Bronchus fibroblast of lung (primary cell): Measurements from ENCODE around the gene ZBTB48. TPM values are rescaled to one million over a fixed set of nuclear protein-coding genes. Genes with fewer than 3 reads are reported as not detected.

ENCODE experiments used
- total RNA-seq: library from RNA; depleted of rRNA; stranded (reverse); fragments of >200 nt; gene quantifications from 2 replicates; pipeline ENCODE4 v1.2.3, GENCODE V29; 2015

Gene ZBTB48
- total RNA-seq = 12.9 and 14.0 TPM in 2 replicates

DNA sequence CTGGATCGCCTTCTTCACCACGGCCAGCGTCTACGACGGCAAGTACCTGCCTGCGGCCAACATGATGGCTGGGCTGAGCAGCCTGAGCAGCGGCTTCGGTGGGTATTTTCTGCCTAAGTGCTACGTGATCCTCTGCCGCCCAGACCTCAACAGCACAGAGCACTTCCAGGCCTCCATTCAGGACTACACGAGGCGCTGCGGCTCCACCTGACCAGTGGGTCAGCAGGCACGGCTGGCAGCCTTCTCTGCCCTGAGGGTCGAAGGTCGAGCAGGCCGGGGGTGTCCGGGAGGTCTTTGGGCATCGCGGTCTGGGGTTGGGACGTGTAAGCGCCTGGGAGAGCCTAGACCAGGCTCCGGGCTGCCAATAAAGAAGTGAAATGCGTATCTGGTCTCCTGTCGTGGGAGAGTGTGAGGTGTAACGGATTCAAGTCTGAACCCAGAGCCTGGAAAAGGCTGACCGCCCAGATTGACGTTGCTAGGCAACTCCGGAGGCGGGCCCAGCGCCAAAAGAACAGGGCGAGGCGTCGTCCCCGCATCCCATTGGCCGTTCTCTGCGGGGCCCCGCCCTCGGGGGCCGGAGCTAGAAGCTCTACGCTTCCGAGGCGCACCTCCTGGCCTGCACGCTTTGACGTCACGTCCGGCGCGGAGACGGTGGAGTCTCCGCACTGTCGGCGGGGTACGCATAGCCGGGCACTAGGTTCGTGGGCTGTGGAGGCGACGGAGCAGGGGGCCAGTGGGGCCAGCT lies at the start of gene ZBTB48:
Gene ZBTB48, plus strand, starts transcription at position 621 of the 745 bp plus-strand sequence. CDS start 616 bp downstream, outside the sequence.

DNA sequence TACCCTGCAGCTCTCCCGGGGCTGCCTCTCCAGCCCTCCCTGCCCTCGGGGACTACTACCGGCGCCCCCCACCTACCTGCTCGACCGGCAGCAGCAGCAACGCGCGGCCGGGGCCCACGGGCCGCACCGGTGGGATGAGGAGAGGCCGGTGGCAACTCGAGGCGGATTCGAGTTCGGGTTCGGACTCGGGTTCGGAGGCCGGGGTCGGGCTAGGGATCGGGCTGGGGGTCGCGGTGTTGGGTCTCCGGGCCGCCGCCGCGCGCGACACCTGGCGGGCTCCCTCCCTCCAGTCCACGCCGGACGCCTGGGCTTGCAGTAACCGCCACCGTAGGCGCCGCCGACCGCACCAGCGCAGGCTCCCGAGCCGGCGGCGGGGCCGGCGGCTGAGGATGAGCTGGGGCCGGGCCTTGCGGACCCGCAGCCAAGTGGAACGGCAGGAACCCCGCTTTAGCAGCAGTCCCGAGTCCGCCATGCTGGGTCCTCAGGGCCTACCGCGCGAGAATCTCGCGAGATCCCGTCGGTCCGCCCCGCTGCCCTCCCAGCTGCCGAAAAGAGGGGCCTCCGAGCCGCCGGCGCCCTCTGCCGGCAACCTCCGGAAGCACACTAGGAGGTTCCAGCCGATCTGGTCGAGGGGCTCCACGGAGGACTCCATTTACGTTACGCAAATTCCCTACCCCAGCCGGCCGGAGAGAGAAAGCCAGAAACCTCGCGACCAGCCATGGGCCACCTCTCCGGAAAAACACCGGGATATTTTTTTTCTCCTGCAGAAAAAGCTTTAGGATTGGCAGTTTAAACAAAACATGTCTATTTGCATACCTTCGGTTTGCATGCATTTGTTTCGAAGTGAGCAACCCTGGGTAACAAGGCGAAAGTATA lies 25.5 kb upstream of the ZBTB48 start, which contains the start of gene NOL9:
Gene NOL9, minus strand, starts transcription at position 483 of the 876 bp plus-strand sequence. Its CDS starts 11 bp downstream, at position 472.

DNA sequence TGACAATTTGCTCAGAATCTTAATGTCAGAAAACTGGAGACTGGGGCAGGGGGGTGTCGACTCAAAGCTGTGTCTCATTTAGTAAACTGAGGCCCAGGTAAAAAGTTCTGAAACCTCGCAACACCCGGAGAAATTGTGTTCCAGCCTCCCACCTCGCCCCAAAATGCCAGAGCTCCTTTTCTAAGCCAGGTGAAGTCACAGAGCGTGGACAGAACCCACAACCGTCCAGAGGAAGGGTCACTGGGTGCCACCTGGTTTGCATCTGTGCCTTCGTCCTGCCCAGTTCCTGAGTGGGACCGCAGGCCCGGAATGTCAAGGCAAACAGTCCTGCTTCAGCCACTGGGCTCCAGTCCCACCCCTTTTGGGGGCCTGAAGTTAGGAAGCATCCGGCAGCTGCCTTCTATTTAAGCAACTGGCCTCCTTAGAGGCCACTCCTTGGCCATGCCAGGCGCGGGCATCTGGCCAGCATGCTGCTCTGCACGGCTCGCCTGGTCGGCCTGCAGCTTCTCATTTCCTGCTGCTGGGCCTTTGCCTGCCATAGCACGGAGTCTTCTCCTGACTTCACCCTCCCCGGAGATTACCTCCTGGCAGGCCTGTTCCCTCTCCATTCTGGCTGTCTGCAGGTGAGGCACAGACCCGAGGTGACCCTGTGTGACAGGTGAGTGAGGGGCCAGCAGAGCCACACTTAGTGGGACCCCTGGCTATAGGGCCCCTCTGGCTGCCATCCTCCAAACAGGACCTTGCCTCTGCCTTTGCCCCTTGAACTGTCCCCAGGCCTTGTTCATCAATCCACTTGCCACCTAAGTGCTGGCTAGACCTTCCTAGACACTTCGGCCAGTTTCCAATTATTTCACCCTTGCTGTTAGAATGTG lies 24.7 kb upstream of the ZBTB48 start, which contains the start of gene TAS1R1:
Gene TAS1R1, plus strand, starts transcription at position 401 of the 872 bp plus-strand sequence. Its CDS starts 67 bp downstream, at position 468.

DNA sequence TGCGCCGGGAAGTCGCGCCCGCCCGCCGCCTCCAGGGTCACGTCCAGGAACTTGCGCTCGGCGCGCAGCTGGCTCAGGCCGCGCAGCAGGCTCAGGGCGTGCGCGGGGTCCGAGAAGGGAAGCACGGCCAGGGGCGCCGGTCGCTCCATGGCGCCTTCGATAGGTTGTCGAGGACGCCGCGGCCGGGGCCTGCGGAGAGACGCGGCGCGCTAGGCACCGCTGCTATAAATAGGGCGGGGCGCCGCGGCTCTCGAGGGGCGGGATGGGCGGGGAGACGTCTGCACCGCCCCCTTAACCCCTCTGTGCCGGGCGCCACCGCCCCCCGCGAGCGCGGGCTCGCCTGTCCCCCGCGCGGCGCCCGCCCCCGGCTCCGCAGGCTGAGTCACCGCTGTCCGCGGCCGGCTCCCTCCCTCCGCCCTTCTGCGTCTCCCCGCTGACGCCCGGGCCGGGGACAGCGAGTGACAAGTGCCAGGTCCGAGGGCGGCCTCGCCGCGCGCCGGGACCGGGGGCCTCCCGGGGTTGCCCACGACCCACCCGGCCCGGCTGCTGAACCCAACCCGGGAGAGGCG lies 23.0 kb downstream of the ZBTB48 start, which contains the start of gene KLHL21:
Gene KLHL21, minus strand, starts transcription at position 201 of the 569 bp plus-strand sequence. Its CDS starts 52 bp downstream, at position 149.

DNA sequence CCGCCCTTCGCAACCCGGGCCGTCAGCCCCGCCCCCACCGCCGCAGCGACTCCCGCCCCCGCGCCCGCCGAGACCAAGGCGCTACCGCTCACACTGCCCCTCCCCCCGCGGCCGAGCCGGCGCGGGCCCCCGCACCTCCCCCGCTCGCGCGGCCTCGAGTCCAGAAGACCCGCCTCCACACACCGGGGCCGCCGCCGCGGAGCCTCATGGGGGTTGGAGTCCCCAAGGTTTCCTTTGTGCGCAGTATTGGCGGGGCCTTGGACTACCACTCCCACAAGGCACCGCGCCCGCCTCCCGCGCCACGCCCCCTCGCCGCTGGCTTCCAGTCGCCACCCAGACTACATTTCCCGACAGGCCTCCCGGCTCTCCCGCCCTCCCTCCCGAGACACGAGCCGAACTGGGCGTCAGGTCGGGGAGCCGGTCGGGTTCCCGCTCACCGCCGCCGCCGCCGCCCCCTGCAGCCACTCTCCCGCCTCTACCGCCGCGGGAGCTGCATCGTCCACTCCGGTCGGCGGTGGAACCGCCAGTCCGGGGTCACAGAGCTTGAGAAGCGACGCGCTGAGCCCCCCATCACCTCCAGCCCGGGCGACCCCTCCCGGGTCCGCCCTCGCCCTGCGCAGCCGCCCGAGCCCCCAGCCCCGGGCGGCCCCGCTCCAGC lies 33.7 kb downstream of the ZBTB48 start, which contains the start of gene PHF13:
Gene PHF13, plus strand, starts transcription at position 371 of the 658 bp plus-strand sequence. CDS start 336 bp downstream, outside the sequence.

DNA sequence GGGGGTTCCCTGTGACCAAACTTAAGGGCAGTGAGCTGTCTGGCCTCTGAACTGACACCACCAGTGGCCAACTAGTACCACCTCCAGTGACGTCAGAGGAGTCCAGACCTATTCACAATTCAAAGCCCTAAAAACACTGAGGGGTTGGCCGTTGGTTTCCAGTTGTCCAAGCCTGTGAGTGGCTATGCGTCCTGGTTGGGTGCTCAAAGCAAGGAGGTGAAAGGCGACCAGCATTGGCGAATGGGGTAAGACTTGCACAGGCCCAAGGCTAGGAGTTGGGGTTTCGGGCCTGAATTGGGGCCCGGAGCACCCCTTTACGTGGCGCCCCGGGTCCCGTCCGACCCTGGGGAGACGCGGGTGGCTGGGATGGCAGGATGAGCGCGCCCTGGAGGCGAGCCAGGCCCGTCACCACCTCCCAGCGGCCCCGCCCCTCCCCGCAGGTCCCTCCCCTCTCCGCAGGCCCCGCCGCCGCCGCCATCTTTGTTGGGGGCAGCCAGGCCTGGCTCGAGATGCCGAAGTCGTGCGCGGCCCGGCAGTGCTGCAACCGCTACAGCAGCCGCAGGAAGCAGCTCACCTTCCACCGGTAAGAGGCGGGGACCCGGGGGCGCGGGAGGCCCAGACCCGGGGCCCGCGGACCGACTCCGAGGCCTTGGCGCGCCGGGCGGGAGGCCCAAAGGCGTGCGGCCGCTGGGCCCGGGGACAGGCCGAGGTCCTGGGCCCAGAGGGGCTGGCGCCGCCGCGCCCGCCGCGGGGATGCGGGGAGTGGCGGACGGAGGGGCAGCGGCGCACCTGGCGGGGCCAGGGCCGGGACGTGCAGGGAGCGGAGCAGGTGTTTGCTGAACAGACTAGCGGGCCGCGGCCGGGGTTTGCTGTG lies 45.2 kb downstream of the ZBTB48 start, which contains the start of gene THAP3:
Gene THAP3, plus strand, starts transcription at position 159 of the 874 bp plus-strand sequence. Its CDS starts 351 bp downstream, at position 510.

Other genes with a start within 250 kb of the ZBTB48 start
- 82.7 and 105 TPM in 2 replicates for gene ACOT7, start 186.2 kb upstream of the ZBTB48 start, total RNA-seq
- under 0.01 and 0.15 TPM in 2 replicates for gene HES2, start 160.1 kb upstream of the ZBTB48 start, total RNA-seq
- under 0.01 TPM in 1 of 2 replicates, not detected in the other for gene ESPN, start 155.2 kb upstream of the ZBTB48 start, total RNA-seq
- gene TNFRSF25, start 113.8 kb upstream of the ZBTB48 start, total RNA-seq = 4.4 and 5.2 TPM in 2 replicates
- 8.3 and 10.6 TPM in 2 replicates for gene PLEKHG5, start 88.3 kb upstream of the ZBTB48 start, total RNA-seq
- 15.3 and 15.5 TPM in 2 replicates for gene NOL9, start 25.5 kb upstream of the ZBTB48 start, total RNA-seq
- 0.15 and 0.17 TPM in 2 replicates for gene TAS1R1, start 24.7 kb upstream of the ZBTB48 start, total RNA-seq
- gene KLHL21, start 22.9 kb downstream of the ZBTB48 start, total RNA-seq = 14.3 and 15.8 TPM in 2 replicates
- 4.2 and 5.4 TPM in 2 replicates for gene PHF13, start 33.7 kb downstream of the ZBTB48 start, total RNA-seq
- gene THAP3, start 44.9 kb downstream of the ZBTB48 start, total RNA-seq = 28.2 and 31.6 TPM in 2 replicates
- 25.2 and 28.1 TPM in 2 replicates for gene DNAJC11, start 121.8 kb downstream of the ZBTB48 start, total RNA-seq
- 72.1 and 77.2 TPM in 2 replicates for gene CAMTA1, start 205.5 kb downstream of the ZBTB48 start, total RNA-seq